Tibial artery (tissue), 4 donors: ENCODE measurements around the gene GLCCI1.

Source experiments
- DNase-seq, 2 donors: peaks; one replicate each; pipeline ENCODE4 v3.0.0-alpha.2; 2019
- H3K27ac ChIP-seq, 2 donors: fragments of 200-600 bp; sonication (generic) in 1 of 2; 1 replicate in 1 of 2; 2 replicates in 1 of 2; pipeline ENCODE4 v1.5.1; 2018 to 2019; ENCODE audit warnings: mild to moderate bottlenecking in 1 of 2
- H3K27me3 ChIP-seq, 2 donors: fragments of 200-600 bp; sonication (generic) in 1 of 2; one replicate each; pipeline versions ENCODE4 v1.5.1 to v1.6.0; 2016 to 2019
- H3K36me3 ChIP-seq, 3 donors: fragments of 200-600 bp; sonication (generic) in 2 of 3; one replicate each; pipeline ENCODE4 v1.5.1; 2016 to 2019; ENCODE audit warnings: mild to moderate bottlenecking in 2 of 3
- H3K4me1 ChIP-seq, 4 donors: fragments of 200-600 bp; sonication (generic) in 2 of 4; 1 replicate in 3 of 4; 2 replicates in 1 of 4; pipeline ENCODE4 v1.5.1; 2016 to 2019
- H3K4me3 ChIP-seq, 2 donors: fragments of 200-600 bp; sonication (generic) in 1 of 2; 1 replicate in 1 of 2; 2 replicates in 1 of 2; pipeline ENCODE4 v1.5.1; 2018 to 2019; ENCODE audit warnings: mild to moderate bottlenecking in 2 of 2
- H3K9me3 ChIP-seq, 3 donors: fragments of 200-600 bp; sonication (generic) in 1 of 3; one replicate each; pipeline ENCODE4 v1.5.1; 2016 to 2019
- CTCF ChIP-seq, 2 experiments: fragments of 200-600 bp in 1 of 2; fragments of 450-650 bp in 1 of 2; IDR thresholded peaks; one replicate each; pipeline ENCODE4 v1.5.1; 2017 to 2019; ENCODE audit warnings: antibody characterized with exemption in 2 of 2, mild to moderate bottlenecking in 1 of 2, moderate library complexity in 1 of 2
- intact Hi-C: fragments of 100-400 bp; cut with DNase I; formaldehyde crosslinking; loops from one replicate; pipeline ENCODE4 v1.15.0; 2023; ENCODE audit warnings: low total_unique reads

The GLCCI1 gene

GRCh38 chr7:7922684-7923385, 45.8 kb upstream of the GLCCI1 start:
- Histone ChIP-seq H3K27ac (no peak overlapping the region), H3K9me3 (no peaks in the 10 kb centered on the region), H3K27me3 (no peaks in the 10 kb centered on the region), H3K4me1 (no peaks in the 10 kb centered on the region), H3K36me3 (no peaks in the 10 kb centered on the region), H3K4me3 (no peak overlapping the region)
- TF ChIP-seq CTCF (IDR thresholded peaks at IDR 0.05), result no peak
- intact Hi-C loops, result no loop called here
- DNase-seq, result no peak

GRCh38 chr7:7923818-7924217, 44.8 kb upstream of the GLCCI1 start:
- Histone ChIP-seq H3K36me3 (no peaks in the 10 kb centered on the region), H3K4me3 (no peak overlapping the region), H3K27ac (no peak overlapping the region), H3K9me3 (no peaks in the 10 kb centered on the region), H3K27me3 (no peaks in the 10 kb centered on the region), H3K4me1 (no peaks in the 10 kb centered on the region)
- intact Hi-C loops, result no loop called here
- no peak for DNase-seq
- TF ChIP-seq CTCF (IDR thresholded peaks at IDR 0.05), result no peak

GRCh38 chr7:7924303-7924702, 44.3 kb upstream of the GLCCI1 start:
- Histone ChIP-seq H3K4me1 (no peaks in the 10 kb centered on the region), H3K27me3 (no peaks in the 10 kb centered on the region), H3K4me3 (no peak overlapping the region), H3K27ac (no peak overlapping the region), H3K9me3 (no peaks in the 10 kb centered on the region), H3K36me3 (no peaks in the 10 kb centered on the region)
- DNase-seq, result no peak
- intact Hi-C loops, result no loop called here
- no peak for TF ChIP-seq CTCF (IDR thresholded peaks at IDR 0.05)

GRCh38 chr7:7931626-7932025, 37.0 kb upstream of the GLCCI1 start:
- intact Hi-C loops, result no loop called here
- Histone ChIP-seq H3K27me3 (no peaks in the 10 kb centered on the region), H3K9me3 (no peaks in the 10 kb centered on the region), H3K27ac (no peak overlapping the region), H3K4me3 (no peak overlapping the region), H3K36me3 (no peaks in the 10 kb centered on the region), H3K4me1 (no peaks in the 10 kb centered on the region)
- DNase-seq, result no peak
- no peak for TF ChIP-seq CTCF (IDR thresholded peaks at IDR 0.05)

GRCh38 chr7:7932553-7932952, 36.0 kb upstream of the GLCCI1 start:
- no peak overlapping the region for H3K27ac ChIP-seq
- H3K27me3 ChIP-seq, result no peaks in the 10 kb centered on the region
- intact Hi-C loops, result no loop called here
- no peak overlapping the region for H3K4me3 ChIP-seq
- no peaks in the 10 kb centered on the region for H3K36me3 ChIP-seq
- H3K9me3 ChIP-seq, result no peaks in the 10 kb centered on the region
- DNase-seq, result no peak
- TF ChIP-seq CTCF (IDR thresholded peaks at IDR 0.05), result no peak
- no peaks in the 10 kb centered on the region for H3K4me1 ChIP-seq
